Stimulated activated memory B cell treated with anti-CD40 and anti-IgM and Interleukin-4, amounts not matched to agents 10 μg/mL and 1 μg/mL and 100 μg/mL, for 72 hours (primary cell): Measurements from ENCODE around the gene FCN2.

ENCODE experiments used
- ATAC-seq: fragments of 150-1000 bp; cut with Tn5 transposase; 2 replicates; pipeline ENCODE4 v1.10.0; 2021
- H3K27ac Mint-ChIP-seq: one replicate; pipeline ENCODE4 v1.8.0; 2022; ENCODE audit warnings: mild to moderate bottlenecking, mixed read lengths
- H3K27me3 Mint-ChIP-seq: one replicate; pipeline ENCODE4 v1.8.0; 2022; ENCODE audit warnings: mixed read lengths
- H3K36me3 Mint-ChIP-seq: one replicate; pipeline ENCODE4 v1.8.0; 2022; ENCODE audit warnings: mixed read lengths
- H3K4me1 Mint-ChIP-seq: one replicate; pipeline ENCODE4 v1.8.0; 2022; ENCODE audit warnings: mixed read lengths
- H3K4me3 Mint-ChIP-seq: one replicate; pipeline ENCODE4 v1.8.0; 2022; ENCODE audit warnings: mild to moderate bottlenecking, moderate library complexity, mixed read lengths
- H3K9me3 Mint-ChIP-seq: one replicate; pipeline ENCODE4 v1.8.0; 2022; ENCODE audit warnings: mixed read lengths

The FCN2 gene

GRCh38 chr9:134932606-134933005, 52.0 kb downstream of the FCN2 start:
- Mint-ChIP-seq H3K27me3 (peaks cover 73% of the 10 kb centered on the region), H3K9me3 (peaks cover 2% of the 10 kb centered on the region), H3K4me3 (no peak overlapping the region), H3K27ac (no peak overlapping the region), H3K36me3 (no peaks in the 10 kb centered on the region), H3K4me1 (peaks cover 54% of the 10 kb centered on the region)
- no peak for ATAC-seq

GRCh38 chr9:134933076-134933659, 52.6 kb downstream of the FCN2 start:
- Mint-ChIP-seq H3K27ac (no peak overlapping the region), H3K36me3 (no peaks in the 10 kb centered on the region), H3K4me3 (no peak overlapping the region), H3K4me1 (peaks cover 54% of the 10 kb centered on the region), H3K27me3 (peaks cover 67% of the 10 kb centered on the region), H3K9me3 (no peaks in the 10 kb centered on the region)
- ATAC-seq, result no peak

GRCh38 chr9:134935056-134935640, 54.5 kb downstream of the FCN2 start:
- peaks cover 39% of the 10 kb centered on the region for H3K4me1 Mint-ChIP-seq
- H3K9me3 Mint-ChIP-seq, result no peaks in the 10 kb centered on the region
- peaks cover 65% of the 10 kb centered on the region for H3K27me3 Mint-ChIP-seq
- ATAC-seq, result no peak
- H3K4me3 Mint-ChIP-seq, result no peak overlapping the region
- H3K36me3 Mint-ChIP-seq, result no peaks in the 10 kb centered on the region
- no peak overlapping the region for H3K27ac Mint-ChIP-seq

GRCh38 chr9:134935701-134936345, 55.2 kb downstream of the FCN2 start:
- H3K4me1 Mint-ChIP-seq, result peaks cover 34% of the 10 kb centered on the region
- no peak for ATAC-seq
- H3K36me3 Mint-ChIP-seq, result no peaks in the 10 kb centered on the region
- H3K9me3 Mint-ChIP-seq, result no peaks in the 10 kb centered on the region
- H3K4me3 Mint-ChIP-seq, result no peak overlapping the region
- H3K27me3 Mint-ChIP-seq, result peaks cover 65% of the 10 kb centered on the region
- H3K27ac Mint-ChIP-seq, result no peak overlapping the region

GRCh38 chr9:134936346-134937163, 55.9 kb downstream of the FCN2 start:
- no peak overlapping the region for H3K4me3 Mint-ChIP-seq
- peak; percentile 75 for ATAC-seq
- H3K27me3 Mint-ChIP-seq, result peaks cover 61% of the 10 kb centered on the region
- no peaks in the 10 kb centered on the region for H3K9me3 Mint-ChIP-seq
- H3K36me3 Mint-ChIP-seq, result no peaks in the 10 kb centered on the region
- no peak overlapping the region for H3K27ac Mint-ChIP-seq
- H3K4me1 Mint-ChIP-seq, result peaks cover 27% of the 10 kb centered on the region
